SK-N-SH treated with all-trans-retinoic acid at 6 μM for 48 hours (cell line): ENCODE results near the gene GAN.

ENCODE experiments used
- ATAC-seq: fragments of 200-7000 bp; cut with Tn5 transposase; 3 replicates; pipeline ENCODE4 v1.9.1; 2020; ENCODE audit warnings: mild to moderate bottlenecking, moderate library complexity
- ARNTL ChIP-seq: fragments of 450-650 bp; formaldehyde crosslinking; IDR thresholded peaks from 2 replicates; pipeline ENCODE4 v1.5.0; 2020; ENCODE audit warnings: low read depth, mild to moderate bottlenecking, moderate library complexity, borderline replicate concordance
- BACH2 ChIP-seq: fragments of 250-450 bp; sonication (Bioruptor Pico); IDR thresholded peaks from 2 replicates; pipeline ENCODE4 v1.9.0; 2021; ENCODE audit warnings: mild to moderate bottlenecking, borderline replicate concordance
- CSDC2 ChIP-seq: fragments of 250-450 bp; sonication (Bioruptor Pico); IDR thresholded peaks from 2 replicates; pipeline ENCODE4 v1.5.0; 2020; ENCODE audit warnings: mild to moderate bottlenecking, moderate library complexity
- ESRRG ChIP-seq: fragments of 250-450 bp; sonication (Bioruptor Pico); IDR thresholded peaks from 2 replicates; pipeline ENCODE4 v1.6.1; 2021; ENCODE audit warnings: mild to moderate bottlenecking
- GLIS3 ChIP-seq: fragments of 250-450 bp; sonication (Bioruptor Pico); IDR thresholded peaks from 2 replicates; pipeline ENCODE4 v1.5.0; 2020; ENCODE audit warnings: mild to moderate bottlenecking, moderate library complexity
- ISL1 ChIP-seq: fragments of 250-450 bp; sonication (Bioruptor Pico); IDR thresholded peaks from 2 replicates; pipeline ENCODE4 v2.1.2; 2022; ENCODE audit warnings: mild to moderate bottlenecking, moderate library complexity
- OSR1 ChIP-seq: fragments of 250-450 bp; sonication (Bioruptor Pico); IDR thresholded peaks from 2 replicates; pipeline ENCODE4 v1.8.0; 2022; ENCODE audit warnings: moderate library complexity, mild to moderate bottlenecking, inconsistent platforms
- PPARA ChIP-seq: fragments of 250-450 bp; sonication (Bioruptor Pico); IDR thresholded peaks from 2 replicates; pipeline ENCODE4 v1.5.0; 2020; ENCODE audit warnings: mild to moderate bottlenecking, borderline replicate concordance
- RARB ChIP-seq: fragments of 250-450 bp; sonication (Bioruptor Pico); IDR thresholded peaks from 2 replicates; pipeline ENCODE4 v1.8.0; 2021; ENCODE audit warnings: mild to moderate bottlenecking, moderate library complexity
- SNAI2 ChIP-seq: fragments of 250-450 bp; sonication (Bioruptor Pico); IDR thresholded peaks from 2 replicates; pipeline ENCODE4 v1.5.0; 2020; ENCODE audit warnings: mild to moderate bottlenecking, moderate library complexity
- TCF4 ChIP-seq: fragments of 250-450 bp; sonication (Bioruptor Pico); IDR thresholded peaks from 2 replicates; pipeline ENCODE4 v1.8.0; 2021; ENCODE audit warnings: mild to moderate bottlenecking, moderate library complexity, borderline replicate concordance
- TOX ChIP-seq: fragments of 250-450 bp; sonication (Bioruptor Pico); IDR thresholded peaks from 2 replicates; pipeline ENCODE4 v1.8.0; 2021; ENCODE audit warnings: mild to moderate bottlenecking, moderate library complexity, borderline replicate concordance
- ZC3H10 ChIP-seq: fragments of 250-450 bp; sonication (Bioruptor Pico); IDR thresholded peaks from 2 replicates; pipeline ENCODE4 v1.5.1; 2021; ENCODE audit warnings: mild to moderate bottlenecking, moderate library complexity
- ZFP3 ChIP-seq: fragments of 250-450 bp; sonication (Bioruptor Pico); IDR thresholded peaks from 2 replicates; pipeline ENCODE4 v1.5.0; 2020; ENCODE audit warnings: mild to moderate bottlenecking, moderate library complexity
- ZNF565 ChIP-seq: fragments of 450-650 bp; formaldehyde crosslinking; conservative IDR thresholded peaks from 2 replicates; pipeline ENCODE4 v1.5.0; 2020; ENCODE audit warnings: low read depth, mild to moderate bottlenecking, moderate library complexity
- ZNF70 ChIP-seq: fragments of 450-650 bp; formaldehyde crosslinking; IDR thresholded peaks from 2 replicates; pipeline ENCODE4 v1.5.0; 2020; ENCODE audit warnings: mild to moderate bottlenecking, moderate library complexity
- ZNF8 ChIP-seq: fragments of 450-650 bp; formaldehyde crosslinking; IDR thresholded peaks from 2 replicates; pipeline ENCODE4 v1.5.0; 2020; ENCODE audit warnings: mild to moderate bottlenecking, moderate library complexity
- TF ChIP-seq, protein P1 (sequence below): fragments of 250-450 bp; sonication (Bioruptor Pico); IDR thresholded peaks from 2 replicates; pipeline ENCODE4 v1.8.0; 2021; ENCODE audit warnings: low read depth, mild to moderate bottlenecking, moderate library complexity, borderline replicate concordance
- TF ChIP-seq, protein P2 (sequence below): fragments of 250-450 bp; sonication (Bioruptor Pico); IDR thresholded peaks from 2 replicates; pipeline ENCODE4 v1.8.0; 2020; ENCODE audit warnings: mild to moderate bottlenecking, moderate library complexity, borderline replicate concordance
- TF ChIP-seq, protein P3 (sequence below): fragments of 250-450 bp; sonication (Bioruptor Pico); IDR thresholded peaks from 2 replicates; pipeline ENCODE4 v1.5.1; 2021; ENCODE audit warnings: mild to moderate bottlenecking, moderate library complexity
- TF ChIP-seq, protein P4 (sequence below): fragments of 250-450 bp; sonication (Bioruptor Pico); IDR thresholded peaks from 2 replicates; pipeline ENCODE4 v1.5.1; 2020; ENCODE audit warnings: low read depth, mild to moderate bottlenecking, moderate library complexity

GAN gene

DNA sequence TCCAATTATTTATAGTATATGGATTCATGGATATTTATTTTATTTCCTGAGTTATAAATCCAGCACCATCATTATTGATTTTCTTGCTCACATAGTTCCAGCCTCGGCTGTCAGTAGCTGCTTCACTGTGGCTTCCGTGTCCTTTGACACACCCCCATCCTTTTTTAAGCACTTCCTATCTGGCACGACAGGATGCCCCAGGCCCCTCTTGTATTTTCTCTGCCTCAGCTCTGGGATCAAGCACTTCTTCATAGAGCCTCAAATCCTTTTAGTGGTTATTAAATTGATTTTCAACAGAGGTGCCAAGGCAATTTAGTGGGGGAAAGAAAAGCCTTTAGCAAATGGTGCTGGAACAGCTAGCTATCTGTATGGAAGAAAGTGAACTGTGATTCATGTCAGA lies 59.8 kb downstream of the GAN start:
- TF ChIP-seq BACH2 (no peak), ZFP3 (CRISPR knock-in tag) (no peak), ZNF565 (CRISPR knock-in tag) (no peak), TCF4 (CRISPR knock-in tag) (no peak), GLIS3 (CRISPR knock-in tag) (no peak), ISL1 (CRISPR knock-in tag) (no peak), RARB (CRISPR knock-in tag) (no peak), ESRRG (CRISPR knock-in tag) (no peak), CSDC2 (CRISPR knock-in tag) (no peak), SNAI2 (no peak), OSR1 (CRISPR knock-in tag) (no peak), ARNTL (no peak), ZNF70 (no peak), ZNF8 (CRISPR knock-in tag) (no peak), PPARA (CRISPR knock-in tag) (no peak), ZC3H10 (no peak)
- TF ChIP-seq, protein P1, sequence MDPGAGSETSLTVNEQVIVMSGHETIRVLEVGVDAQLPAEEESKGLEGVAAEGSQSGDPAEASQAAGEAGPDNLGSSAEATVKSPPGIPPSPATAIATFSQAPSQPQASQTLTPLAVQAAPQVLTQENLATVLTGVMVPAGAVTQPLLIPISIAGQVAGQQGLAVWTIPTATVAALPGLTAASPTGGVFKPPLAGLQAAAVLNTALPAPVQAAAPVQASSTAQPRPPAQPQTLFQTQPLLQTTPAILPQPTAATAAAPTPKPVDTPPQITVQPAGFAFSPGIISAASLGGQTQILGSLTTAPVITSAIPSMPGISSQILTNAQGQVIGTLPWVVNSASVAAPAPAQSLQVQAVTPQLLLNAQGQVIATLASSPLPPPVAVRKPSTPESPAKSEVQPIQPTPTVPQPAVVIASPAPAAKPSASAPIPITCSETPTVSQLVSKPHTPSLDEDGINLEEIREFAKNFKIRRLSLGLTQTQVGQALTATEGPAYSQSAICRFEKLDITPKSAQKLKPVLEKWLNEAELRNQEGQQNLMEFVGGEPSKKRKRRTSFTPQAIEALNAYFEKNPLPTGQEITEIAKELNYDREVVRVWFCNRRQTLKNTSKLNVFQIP (CRISPR knock-in tag) = no peak
- TF ChIP-seq, protein P2, sequence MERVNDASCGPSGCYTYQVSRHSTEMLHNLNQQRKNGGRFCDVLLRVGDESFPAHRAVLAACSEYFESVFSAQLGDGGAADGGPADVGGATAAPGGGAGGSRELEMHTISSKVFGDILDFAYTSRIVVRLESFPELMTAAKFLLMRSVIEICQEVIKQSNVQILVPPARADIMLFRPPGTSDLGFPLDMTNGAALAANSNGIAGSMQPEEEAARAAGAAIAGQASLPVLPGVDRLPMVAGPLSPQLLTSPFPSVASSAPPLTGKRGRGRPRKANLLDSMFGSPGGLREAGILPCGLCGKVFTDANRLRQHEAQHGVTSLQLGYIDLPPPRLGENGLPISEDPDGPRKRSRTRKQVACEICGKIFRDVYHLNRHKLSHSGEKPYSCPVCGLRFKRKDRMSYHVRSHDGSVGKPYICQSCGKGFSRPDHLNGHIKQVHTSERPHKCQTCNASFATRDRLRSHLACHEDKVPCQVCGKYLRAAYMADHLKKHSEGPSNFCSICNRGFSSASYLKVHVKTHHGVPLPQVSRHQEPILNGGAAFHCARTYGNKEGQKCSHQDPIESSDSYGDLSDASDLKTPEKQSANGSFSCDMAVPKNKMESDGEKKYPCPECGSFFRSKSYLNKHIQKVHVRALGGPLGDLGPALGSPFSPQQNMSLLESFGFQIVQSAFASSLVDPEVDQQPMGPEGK (CRISPR knock-in tag) = no peak
- TF ChIP-seq, protein P3, sequence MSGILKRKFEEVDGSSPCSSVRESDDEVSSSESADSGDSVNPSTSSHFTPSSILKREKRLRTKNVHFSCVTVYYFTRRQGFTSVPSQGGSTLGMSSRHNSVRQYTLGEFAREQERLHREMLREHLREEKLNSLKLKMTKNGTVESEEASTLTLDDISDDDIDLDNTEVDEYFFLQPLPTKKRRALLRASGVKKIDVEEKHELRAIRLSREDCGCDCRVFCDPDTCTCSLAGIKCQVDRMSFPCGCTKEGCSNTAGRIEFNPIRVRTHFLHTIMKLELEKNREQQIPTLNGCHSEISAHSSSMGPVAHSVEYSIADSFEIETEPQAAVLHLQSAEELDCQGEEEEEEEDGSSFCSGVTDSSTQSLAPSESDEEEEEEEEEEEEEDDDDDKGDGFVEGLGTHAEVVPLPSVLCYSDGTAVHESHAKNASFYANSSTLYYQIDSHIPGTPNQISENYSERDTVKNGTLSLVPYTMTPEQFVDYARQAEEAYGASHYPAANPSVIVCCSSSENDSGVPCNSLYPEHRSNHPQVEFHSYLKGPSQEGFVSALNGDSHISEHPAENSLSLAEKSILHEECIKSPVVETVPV (CRISPR knock-in tag) = no peak
- TF ChIP-seq, protein P4, sequence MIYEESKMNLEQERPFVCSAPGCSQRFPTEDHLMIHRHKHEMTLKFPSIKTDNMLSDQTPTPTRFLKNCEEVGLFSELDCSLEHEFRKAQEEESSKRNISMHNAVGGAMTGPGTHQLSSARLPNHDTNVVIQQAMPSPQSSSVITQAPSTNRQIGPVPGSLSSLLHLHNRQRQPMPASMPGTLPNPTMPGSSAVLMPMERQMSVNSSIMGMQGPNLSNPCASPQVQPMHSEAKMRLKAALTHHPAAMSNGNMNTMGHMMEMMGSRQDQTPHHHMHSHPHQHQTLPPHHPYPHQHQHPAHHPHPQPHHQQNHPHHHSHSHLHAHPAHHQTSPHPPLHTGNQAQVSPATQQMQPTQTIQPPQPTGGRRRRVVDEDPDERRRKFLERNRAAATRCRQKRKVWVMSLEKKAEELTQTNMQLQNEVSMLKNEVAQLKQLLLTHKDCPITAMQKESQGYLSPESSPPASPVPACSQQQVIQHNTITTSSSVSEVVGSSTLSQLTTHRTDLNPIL = no peak
- ATAC-seq = no peak

DNA sequence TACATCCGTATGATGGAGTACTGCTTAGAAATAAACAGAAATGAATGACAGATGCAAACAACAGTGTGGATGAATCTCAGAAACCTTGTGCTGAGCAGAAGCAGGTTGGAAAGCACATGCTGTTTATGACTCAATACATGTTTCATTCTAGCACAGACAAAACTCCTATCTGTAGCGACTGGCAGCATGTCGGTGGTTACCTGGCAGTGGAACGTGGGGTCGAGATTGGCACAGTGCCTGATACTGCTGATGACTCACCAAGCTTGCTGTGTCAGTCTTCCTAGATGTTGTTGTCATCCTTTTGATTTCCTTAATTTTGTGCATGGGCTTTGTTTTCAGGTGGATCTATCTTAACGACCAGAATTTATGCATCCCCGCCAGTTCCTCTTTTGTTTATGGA lies 62.1 kb downstream of the GAN start:
- ATAC-seq = no peak
- TF ChIP-seq ZFP3 (CRISPR knock-in tag) = no peak
- no peak for TF ChIP-seq SNAI2
- no peak for TF ChIP-seq GLIS3 (CRISPR knock-in tag)
- TF ChIP-seq OSR1 (CRISPR knock-in tag) = no peak
- TF ChIP-seq, protein P1 (CRISPR knock-in tag) = no peak
- no peak for TF ChIP-seq PPARA (CRISPR knock-in tag)
- TF ChIP-seq, protein P2 (CRISPR knock-in tag) = no peak
- TF ChIP-seq, protein P3 (CRISPR knock-in tag) = no peak
- TF ChIP-seq ZNF565 (CRISPR knock-in tag) = no peak
- TF ChIP-seq ZNF70 = no peak
- no peak for TF ChIP-seq TOX (CRISPR knock-in tag)
- TF ChIP-seq TCF4 (CRISPR knock-in tag) = no peak
